ENCODE results near the gene FAM209A. TPM values are rescaled to one million over a fixed set of nuclear protein-coding genes. Genes with fewer than 3 reads are reported as not detected.
"Not testable (repeated sequence)": the region's sequence is repeated elsewhere in the genome, so short reads cannot be mapped to it uniquely, and the experiment has no call there.

FAM209A gene
- total and polyA plus RNA-seq, 3 donors from 2014 or later = 31.3 to 111 (median 53.7) TPM

DNA sequence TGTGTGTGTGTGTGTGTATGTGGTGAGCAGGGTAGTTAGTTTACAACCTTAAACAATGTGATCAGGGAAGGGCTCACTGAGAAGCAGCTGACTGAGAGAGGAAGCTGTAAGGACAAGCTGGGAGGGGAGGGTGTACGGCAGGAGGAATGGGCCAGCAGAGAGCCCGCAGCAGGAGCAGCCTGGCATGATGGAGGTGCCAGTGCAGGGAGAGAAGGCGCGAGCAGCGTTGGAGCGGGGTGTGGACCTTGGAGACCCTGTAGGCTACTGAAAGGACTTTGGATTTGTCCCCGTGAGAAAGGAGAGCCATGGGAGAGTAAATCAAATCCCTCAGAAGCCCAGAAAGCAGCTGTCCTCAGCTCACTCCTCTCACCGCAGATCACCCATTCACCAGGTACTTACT is 27.0 kb downstream of the FAM209A start:
- intact Hi-C loops (cut with DNase I; ENCODE audit: low total_unique reads) = no loop called here
- TF ChIP-seq, protein P1, sequence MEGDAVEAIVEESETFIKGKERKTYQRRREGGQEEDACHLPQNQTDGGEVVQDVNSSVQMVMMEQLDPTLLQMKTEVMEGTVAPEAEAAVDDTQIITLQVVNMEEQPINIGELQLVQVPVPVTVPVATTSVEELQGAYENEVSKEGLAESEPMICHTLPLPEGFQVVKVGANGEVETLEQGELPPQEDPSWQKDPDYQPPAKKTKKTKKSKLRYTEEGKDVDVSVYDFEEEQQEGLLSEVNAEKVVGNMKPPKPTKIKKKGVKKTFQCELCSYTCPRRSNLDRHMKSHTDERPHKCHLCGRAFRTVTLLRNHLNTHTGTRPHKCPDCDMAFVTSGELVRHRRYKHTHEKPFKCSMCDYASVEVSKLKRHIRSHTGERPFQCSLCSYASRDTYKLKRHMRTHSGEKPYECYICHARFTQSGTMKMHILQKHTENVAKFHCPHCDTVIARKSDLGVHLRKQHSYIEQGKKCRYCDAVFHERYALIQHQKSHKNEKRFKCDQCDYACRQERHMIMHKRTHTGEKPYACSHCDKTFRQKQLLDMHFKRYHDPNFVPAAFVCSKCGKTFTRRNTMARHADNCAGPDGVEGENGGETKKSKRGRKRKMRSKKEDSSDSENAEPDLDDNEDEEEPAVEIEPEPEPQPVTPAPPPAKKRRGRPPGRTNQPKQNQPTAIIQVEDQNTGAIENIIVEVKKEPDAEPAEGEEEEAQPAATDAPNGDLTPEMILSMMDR (IDR thresholded peaks at IDR 0.05) = no peak
- TF ChIP-seq POLR2A (IDR thresholded peaks at IDR 0.05) = no peak
- H3K36me3 ChIP-seq (ENCODE audit: low read depth, missing control alignments) = no peaks in the 10 kb centered on the region
- H3K27ac ChIP-seq = no peak overlapping the region
- H3K27me3 ChIP-seq = no peaks in the 10 kb centered on the region
- no peak overlapping the region for H3K4me3 ChIP-seq
- H3K9me3 ChIP-seq = no peaks in the 10 kb centered on the region
- no peaks in the 10 kb centered on the region for H3K4me1 ChIP-seq
- 87 to 88% methylated on average over 8 of the region's 8 CpGs for WGBS, 2 donors
- DNase-seq = no peak

DNA sequence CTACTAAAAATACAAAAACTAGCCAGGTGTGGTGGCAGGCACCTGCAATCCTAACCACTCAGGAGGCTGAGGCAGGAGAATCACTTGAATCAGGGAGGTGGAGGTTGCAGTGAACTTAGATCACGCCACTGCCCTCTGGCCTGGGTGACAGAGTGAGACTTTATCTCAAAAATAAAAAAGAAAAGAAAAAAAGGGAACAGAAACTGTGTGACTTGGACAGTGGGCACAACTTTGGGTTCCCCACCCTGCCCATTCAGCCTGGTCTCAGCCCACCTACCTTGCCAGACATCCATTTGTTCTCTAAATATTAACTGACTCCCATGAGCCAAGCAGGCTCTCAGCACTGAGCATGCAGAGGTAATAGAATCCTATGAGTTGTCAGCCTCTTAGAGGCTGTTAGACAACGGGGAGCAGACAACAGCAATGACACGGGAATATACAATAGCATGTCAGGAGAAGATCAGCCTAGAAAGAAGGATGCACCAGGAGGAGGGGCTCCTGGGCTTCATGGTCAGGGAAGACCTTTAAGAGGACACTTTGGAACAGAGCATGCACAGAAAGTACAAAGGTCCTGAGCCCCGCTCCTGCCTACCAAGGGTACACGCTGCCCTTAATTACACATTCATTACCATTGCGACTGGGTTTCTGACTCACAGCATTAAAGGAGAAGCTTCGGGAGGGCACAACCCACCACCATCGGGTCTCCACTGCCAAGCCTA is 28.5 kb downstream of the FAM209A start:
- Histone ChIP-seq H3K36me3 (ENCODE audit: low read depth, missing control alignments) (no peaks in the 10 kb centered on the region), H3K27me3 (no peaks in the 10 kb centered on the region), H3K27ac (no peak overlapping the region), H3K4me1 (no peaks in the 10 kb centered on the region), H3K9me3 (no peaks in the 10 kb centered on the region), H3K4me3 (no peak overlapping the region)
- 74 to 76% methylated on average over 8 of the region's 8 CpGs for WGBS, 2 donors
- TF ChIP-seq, protein P1 (IDR thresholded peaks at IDR 0.05) = no peak
- no peak for TF ChIP-seq POLR2A (IDR thresholded peaks at IDR 0.05)
- intact Hi-C loops (cut with DNase I; ENCODE audit: low total_unique reads) = no loop called here
- DNase-seq = no peak

DNA sequence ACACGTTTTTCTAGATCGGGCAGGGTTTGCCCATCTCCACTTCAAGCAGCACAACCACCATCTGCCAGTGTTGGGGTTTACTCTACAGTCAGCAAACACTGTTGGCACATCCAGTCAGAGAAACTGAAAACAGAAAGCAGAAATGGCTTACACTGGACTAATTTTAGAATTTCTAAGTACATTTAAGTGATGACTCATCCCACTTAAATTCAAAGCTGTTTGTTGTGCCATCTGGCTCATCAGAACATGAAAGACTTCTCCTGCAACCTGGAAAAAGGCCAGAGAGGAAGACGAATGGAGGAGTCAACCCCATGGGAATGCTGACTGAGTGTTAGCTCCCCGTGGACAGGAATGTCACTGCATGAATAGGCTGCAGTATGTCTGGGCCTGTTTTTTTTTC is 30.3 kb downstream of the FAM209A start:
- TF ChIP-seq, protein P1 (IDR thresholded peaks at IDR 0.05) = no peak
- TF ChIP-seq POLR2A (IDR thresholded peaks at IDR 0.05) = no peak
- intact Hi-C loops (cut with DNase I; ENCODE audit: low total_unique reads) = no loop called here
- Histone ChIP-seq H3K9me3 (no peaks in the 10 kb centered on the region), H3K36me3 (ENCODE audit: low read depth, missing control alignments) (no peaks in the 10 kb centered on the region), H3K4me1 (no peaks in the 10 kb centered on the region), H3K4me3 (no peak overlapping the region), H3K27ac (no peak overlapping the region), H3K27me3 (no peaks in the 10 kb centered on the region)
- WGBS, 2 donors = 34 to 52% methylated on average over 4 of the region's 4 CpGs
- no peak for DNase-seq

DNA sequence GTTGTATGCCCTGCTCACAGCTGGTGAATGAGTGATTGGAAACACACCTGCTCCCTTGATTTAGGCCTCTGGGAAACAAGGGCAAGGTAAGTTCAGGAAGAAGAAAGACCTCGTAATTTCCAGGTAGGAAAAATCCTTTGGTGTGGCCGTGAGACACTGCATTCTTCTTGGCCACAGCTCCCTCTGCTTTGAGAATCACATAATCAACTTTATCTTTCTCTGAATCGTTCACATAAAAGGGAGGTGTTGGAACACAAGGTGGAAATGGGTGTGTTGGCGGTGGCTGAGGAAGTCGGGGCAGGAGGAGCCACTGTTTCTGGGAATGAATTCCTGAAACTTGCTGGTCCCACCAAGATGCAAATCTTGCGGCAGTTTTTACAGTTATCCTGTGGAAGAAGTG is 34.4 kb downstream of the FAM209A start:
- H3K27ac ChIP-seq = no peak overlapping the region
- no peak overlapping the region for H3K4me3 ChIP-seq
- no peaks in the 10 kb centered on the region for H3K36me3 ChIP-seq (ENCODE audit: low read depth, missing control alignments)
- intact Hi-C loops (cut with DNase I; ENCODE audit: low total_unique reads) = no loop called here
- TF ChIP-seq, protein P1 (IDR thresholded peaks at IDR 0.05) = no peak
- TF ChIP-seq POLR2A (IDR thresholded peaks at IDR 0.05) = no peak
- no peaks in the 10 kb centered on the region for H3K4me1 ChIP-seq
- DNase-seq = no peak
- no peaks in the 10 kb centered on the region for H3K27me3 ChIP-seq
- no peaks in the 10 kb centered on the region for H3K9me3 ChIP-seq
- WGBS, 2 donors = 71 to 73% methylated on average over 6 of the region's 6 CpGs

DNA sequence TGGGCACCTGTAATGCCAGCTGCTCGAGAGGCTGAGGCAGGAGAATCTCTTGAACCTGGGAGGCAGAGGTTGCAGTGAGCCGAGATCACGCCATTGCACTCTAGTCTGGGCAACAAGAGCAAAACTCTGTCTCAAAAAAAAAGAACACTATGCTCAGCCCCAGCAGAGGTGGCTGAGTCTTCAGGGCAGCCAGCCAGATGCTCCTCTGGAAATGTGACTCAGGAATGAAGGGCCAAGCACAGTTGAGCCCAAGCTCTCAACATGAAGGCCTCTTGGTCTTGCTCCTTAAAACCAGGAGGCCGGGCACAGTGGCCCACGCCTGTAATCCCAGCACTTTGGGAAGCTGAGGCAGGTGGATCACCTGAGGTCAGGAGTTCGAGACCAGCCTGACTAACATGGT is 40.0 kb downstream of the FAM209A start:
- H3K27ac ChIP-seq; H3K36me3 ChIP-seq (ENCODE audit: low read depth, missing control alignments); intact Hi-C loops (cut with DNase I; ENCODE audit: low total_unique reads); H3K27me3 ChIP-seq; DNase-seq; H3K4me3 ChIP-seq; H3K9me3 ChIP-seq; H3K4me1 ChIP-seq: not testable (repeated sequence)
- WGBS, 2 donors = 74 to 91% methylated on average over 6 of the region's 6 CpGs

Measured in testis (tissue), 3 donors.